NCI-H1048 (cell line): ENCODE measurements around the gene E2F1.

Source experiments
- DNase-seq: peaks from one replicate; lab custom pipeline; 2025; lab: John Stamatoyannopoulos, UW

E2F1 gene

DNA sequence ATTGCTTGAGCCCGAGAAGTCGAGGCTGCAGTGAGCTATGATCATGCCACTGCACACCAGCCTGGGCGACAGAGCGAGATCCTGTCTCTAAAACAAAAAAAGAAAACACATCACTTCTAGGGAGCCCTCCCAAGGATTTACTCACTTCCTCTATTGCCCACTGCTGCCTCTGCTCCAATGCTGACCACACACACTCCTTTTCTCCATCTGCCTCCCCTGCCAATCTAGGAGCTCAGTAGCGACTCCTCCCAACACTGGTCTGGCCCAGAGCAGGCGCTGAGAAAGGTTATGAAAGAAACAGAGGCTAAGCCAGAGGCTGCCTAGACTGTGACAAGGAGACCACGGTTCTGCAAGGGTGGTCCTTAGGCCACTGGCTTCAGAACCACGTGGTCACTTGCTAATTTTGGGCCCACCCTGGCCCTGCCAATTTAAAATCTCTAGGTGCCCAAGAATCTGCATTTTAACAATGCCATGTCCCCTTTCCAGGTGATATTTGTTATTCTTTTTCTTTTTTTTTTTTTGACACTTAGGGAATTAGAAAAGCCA lies 1.3 kb upstream of the E2F1 start:
- DNase-seq = no peak

DNA sequence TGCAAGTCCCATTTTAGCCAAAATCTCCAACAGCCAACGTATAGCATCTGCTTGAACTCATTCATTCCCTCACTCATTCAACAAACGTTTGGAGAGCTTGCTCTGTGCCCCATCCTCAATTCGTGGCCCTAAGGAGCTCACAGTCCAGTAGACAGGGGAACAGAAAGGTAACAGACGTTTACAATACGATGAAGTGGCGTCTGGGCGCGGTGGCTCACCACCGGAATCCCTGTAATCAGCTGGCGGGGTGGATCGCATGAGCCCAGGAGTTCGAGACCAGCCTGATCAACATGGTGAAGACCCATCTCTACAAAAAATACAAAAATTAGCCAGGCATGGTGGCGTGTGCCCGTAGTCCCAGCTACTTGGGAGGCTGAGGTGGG lies 790 bp upstream of the E2F1 start:
- DNase-seq = no peak

DNA sequence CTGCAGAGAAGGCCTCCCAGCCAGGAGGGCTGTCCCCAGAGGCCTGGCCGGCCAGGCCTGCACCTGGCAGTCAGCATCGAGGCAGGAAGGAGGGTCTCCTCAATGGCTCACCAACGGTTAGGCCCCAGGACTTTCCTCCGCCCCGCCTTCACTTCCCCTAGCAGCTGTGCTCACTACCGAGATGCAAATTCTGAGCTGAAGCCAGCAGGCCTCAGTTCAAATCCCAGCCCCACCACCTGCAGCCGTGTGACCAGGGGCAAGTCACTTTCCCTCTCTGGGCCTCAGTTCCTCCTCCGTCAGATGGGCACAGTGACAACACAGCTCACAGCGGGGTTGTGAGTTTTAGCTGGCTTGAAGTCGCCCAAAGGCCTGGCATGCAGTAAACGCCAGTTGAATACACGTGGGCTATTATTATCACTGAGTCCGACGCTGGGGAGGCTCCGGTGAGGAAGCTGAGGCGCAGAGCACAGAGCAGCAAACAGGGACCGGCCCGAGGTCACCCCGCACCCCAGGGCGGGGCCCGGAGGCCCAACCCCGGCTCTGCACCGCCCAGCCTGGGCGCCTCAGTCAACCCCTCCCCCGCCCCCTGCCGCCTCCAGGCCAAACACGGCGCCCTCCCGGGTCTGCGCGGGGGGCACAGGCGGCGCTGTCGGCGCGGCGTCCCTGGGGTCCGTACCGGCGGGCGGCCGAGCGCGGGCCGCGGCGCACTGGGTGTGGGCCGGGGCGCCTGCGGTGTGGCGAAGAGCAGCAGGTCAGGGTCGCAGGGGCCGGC lies 671 bp downstream of the E2F1 start:
- DNase-seq = no peak

DNA sequence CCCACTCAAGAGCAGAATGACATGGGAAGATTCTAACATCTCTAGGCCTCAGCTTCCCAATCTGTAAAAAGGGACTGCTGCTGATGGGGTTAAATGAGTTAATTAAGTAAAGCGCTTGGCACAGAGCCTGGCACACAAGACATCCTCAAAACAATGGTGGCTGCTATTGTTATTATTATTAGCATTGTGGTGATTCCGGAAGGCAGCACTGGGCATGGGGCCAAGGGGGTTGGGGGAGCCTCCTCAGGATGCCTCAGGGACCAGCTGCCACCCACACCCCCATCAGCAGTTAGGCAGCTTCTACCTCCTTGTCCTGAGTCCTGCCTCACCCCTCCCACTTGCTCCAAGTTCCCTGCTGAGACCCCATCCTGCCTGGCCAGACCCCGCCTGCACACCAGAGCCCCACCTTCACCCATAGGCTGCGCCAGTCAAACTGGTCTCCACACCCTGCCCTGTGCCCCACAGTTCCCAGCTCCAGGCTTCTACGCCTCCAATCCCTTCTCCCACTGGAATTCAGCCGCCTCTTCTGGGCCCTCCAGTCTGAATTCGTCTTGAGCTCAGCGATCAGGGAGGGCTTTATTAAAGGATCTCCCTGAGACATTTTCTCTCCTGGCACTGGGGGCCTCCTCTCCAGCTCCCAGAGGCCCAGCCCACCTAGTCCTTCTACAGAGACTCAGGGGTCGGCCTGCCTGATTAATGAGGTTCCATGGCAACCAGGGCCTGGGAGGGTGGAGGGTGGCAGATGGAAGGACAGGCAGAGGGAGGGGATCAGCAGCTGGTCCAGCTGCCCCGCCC lies 1.5 kb downstream of the E2F1 start:
- no peak for DNase-seq

DNA sequence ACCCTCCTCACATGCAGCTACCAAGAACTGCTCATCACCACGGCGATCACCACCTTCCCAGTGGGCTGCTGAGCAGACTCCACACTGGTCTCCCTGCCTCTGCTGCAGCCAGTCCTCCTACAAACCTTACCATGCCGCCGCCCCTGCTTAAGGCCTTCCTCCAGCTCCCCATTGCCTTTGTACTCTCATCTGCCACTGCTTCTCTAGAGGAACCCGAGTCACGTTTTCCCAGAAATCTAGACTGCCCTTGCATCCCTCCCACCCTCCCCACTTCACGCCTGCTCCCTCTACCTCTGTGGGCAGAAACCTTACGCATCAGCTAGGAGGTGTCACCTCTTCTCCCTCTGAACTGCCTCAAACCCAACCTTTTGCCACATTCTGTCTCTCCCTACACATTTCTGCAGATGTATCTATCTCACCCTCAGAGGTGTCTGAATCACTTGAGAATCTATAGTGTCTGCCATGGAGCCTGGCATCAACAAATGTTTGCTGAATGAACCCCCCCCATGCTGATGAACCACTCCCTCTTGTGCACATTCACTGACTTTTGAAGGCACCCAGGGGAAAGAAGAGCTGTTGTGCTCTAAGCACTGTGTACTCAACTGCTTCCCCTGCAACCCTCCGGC lies 4.3 kb downstream of the E2F1 start:
- DNase-seq = no peak

DNA sequence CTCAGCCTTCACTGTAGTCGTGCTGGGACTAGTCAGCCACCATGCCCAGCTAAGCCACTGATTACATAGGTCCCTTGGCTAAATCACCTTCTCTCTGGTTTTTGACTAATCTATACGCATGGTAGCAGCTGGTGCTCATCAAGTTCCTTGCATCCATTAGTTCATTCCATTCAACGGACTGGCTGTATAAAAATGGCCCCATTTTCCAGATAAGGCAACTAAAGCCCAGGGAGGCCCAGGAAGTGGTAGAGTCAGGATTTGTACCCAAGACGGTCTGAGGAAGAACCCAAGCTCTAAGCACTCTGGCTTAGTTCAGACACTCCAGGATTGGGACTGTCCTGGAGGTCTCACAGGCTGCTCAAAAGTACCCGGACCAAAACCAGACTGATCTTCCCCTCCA lies 4.9 kb downstream of the E2F1 start:
- no peak for DNase-seq

DNA sequence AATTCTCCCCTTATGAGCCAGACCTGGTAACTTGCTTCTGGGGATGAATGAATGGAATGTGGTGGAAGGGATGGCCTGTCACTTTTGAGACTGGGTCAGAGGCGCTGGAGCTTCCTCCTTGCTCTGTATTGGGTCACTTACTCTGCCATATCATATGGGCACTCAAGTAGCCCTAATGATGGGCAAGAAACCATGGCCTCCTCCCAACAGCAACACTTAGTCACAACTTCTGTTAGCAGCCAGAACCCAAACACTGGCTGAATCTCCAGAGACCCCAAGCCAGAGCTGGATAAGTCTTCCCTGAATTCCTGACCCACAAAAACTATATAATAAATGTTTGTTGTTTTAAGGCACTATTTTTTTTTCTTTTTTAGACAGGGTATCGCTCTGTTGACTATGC lies 5.5 kb downstream of the E2F1 start:
- DNase-seq = no peak

DNA sequence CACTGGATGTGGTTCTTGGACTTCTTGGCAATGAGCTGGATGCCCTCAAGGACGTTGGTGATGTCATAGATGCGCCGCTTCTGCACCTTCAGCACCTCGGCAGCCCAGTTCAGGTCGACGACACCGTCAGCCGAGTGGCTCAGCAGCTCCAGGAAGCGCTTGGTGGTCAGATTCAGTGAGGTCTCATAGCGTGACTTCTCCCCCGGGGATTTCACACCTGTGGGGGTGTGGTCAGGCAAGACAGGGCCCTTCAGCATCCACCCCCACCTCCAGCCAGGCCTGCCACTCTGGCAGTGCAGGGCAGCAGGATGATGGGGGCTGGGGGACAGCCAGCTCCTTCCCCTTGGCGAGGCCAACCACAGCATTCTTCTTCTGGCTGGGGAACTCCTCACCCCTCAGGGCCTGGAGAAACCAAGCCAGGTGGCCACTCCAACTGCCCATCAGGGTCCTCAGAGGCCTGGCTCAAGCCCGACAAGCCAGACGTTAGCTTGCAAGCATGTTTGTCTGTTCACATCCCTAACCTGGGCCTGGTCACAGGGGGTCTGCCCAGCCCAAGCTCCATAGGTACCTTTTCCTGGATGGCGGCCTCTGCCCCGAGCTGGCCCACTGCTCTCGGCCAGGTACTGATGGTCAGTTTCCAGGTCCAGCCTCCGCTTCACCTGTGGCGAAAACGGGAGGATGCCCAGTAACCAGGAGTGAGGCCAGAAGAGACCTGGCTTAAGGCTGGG lies 6.3 kb downstream of the E2F1 start:
- DNase-seq = no peak

DNA sequence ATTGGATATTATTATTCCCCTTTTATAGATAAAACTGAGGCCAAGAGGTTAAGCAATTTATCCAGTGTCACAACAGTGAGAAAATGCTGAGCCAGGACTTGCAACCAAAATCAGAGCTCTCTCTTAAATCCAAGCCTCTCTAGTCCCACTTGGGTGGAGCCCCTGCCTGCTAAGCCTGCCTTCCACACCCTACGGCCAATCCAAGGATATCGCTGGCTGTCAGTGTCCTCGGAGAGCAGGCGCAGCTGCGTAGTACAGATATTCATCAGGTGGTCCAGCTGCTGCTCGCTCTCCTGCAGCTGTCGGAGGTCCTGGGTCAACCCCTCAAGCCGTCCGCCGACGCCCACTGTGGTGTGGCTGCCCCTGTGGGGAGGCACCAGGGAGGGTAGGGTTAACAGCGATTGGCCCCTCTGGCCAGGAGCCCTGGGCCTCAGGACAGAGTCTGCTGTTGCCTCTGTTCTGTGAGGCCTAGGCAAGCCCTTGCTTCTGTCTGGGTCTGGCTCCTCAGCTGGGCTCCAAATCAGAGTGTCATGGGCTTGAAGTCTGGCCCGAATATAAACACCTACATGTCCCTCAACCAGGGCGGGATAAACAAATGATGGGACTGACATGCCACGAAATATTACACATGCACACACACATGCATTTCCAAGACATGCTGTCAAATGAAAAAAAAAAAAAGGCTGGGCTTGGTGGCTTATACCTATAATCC lies 8.0 kb downstream of the E2F1 start:
- no peak for DNase-seq

DNA sequence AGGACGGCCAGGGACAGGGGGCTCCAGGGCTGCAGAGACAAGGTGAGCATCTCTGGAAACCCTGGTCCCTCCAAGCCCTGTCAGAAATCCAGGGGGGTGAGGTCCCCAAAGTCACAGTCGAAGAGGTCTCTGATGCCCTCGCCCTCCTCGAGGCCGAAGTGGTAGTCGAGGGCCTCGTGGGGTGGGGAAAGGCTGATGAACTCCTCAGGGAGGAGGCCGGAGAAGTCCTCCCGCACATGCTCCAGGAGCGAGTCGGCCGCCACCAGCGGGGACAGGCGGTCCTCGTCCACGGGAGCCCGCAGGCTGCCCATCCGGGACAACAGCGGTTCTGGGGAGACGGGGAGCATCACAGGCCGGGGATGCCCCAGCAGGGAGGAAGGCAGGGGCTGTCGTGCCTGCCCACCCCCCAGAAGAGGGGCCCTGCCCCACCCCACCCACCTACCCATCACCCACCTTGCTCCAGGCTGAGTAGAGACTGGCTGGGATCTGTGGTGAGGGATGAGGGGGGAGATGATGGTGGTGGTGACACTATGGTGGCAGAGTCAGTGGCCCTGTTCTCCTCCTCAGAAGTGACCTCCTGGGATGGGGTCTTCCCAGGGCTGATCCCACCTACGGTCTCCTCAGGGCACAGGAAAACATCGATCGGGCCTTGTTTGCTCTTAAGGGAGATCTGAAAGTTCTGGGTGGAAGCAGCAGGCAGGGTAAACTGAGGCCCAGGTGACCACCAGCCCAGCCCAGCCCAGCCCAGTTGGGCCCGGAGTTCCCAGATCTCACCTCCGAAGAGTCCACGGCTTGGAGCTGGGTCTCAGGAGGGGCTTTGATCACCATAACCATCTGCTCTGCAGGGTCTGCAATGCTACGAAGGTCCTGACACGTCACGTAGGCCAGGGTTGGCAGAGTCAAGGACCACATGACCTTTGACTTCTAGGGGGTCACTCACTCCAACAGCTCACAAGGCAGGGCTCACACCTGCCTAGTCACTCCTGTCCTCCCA lies 9.2 kb downstream of the E2F1 start:
- DNase-seq = no peak

DNA sequence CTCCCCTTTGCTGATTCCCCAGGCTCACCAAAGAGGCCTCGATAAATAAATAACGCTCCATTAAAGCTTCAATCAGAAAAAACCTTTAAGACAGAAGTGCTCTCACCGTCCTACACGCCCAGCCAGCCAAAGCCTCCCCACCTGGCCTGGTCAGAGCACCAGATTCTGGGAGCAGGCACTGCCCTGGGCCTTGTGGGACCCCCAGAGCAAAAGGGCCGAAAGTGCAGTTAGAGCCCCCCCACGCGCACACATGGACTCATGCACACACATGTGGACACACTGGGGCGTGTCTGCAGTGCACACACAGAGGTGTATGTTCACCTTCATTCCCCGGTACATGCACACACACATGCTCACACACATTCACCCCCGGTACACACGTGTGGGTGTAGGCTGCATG lies 10.1 kb downstream of the E2F1 start:
- DNase-seq = no peak

DNA sequence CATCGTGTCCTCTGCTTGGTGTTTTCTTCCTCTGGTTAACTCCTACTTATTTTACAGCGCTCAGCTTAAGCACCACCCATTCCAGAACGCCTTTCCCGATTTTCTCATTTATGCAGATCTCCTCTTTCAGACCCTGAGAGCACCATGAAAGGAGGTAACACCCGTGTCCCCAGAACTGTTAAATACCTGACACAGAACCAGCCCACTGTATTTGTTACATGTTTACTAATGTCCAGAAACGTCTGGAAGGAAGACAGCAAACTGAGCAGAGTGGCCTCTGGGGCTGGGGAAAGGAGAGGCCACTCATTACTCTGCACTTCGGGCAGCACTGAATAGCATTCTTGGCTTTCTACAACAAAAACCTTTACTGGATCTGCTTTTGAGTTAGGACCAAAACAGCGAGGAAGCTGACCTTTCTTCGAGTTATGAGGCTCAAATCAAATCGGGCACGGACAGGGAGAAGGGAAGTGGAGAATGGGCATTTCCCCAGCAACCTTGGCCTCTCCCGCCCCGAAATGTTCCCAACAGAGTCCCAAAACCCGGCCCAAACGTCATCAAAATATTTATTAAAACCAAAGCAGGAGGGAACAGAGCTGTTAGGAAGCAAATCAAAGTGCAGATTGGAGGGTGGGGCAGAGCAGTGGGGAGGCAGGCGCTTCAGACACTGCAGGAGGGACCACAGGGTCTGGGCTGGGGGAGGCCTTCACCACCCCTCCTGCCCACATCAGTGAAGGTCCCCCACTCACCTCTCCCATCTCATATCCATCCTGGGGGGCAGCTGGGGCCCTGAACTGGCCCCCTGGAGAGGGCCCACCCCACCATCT lies 10.8 kb downstream of the E2F1 start:
- no peak for DNase-seq

DNA sequence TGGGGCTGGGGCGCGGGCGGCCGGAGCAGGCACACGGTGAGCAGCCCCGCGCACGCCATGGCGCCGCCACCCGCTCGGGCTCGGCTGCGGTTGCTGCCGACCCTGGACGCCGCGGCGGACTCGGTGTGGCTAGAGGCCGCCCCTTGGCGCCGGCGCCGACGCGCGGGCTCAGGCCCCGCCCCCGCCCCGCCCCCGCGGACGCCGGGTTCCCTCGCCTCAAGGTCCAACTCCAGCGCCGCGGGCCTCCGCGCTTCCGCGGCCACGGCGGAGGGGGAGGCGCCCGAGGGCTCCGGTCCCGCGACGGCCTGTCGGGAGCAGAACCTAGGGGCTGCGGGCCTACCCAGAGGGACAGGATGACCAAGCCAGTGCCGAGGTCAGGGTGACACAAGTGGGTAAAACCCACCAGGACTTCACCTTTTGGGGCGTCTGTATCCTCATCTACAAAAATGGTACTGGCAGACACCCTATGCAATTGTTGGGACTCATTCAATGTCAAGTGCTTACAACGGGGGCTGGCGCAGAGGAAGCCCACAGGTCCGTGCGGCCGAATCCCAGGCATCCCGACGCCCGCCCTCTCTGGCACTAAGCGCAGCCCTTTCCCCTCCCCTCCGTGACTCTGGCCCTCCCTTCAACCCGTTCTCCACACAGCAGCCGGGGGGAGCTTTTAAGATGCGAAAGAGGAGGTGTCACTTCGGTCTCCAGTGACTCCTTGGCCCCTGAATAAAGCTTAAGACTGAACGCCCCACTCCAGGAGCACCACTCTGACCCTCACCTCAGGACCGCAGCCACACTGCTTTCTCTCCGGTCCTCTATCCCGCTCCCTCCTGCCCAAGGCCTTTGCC lies 11.7 kb downstream of the E2F1 start, which contains the start of gene NECAB3:
TSS of gene NECAB3 (minus strand) at position 135 of the 842 bp plus-strand sequence. CDS start at position 59, 76 bp downstream.
- peak; percentile 44 for DNase-seq

DNA sequence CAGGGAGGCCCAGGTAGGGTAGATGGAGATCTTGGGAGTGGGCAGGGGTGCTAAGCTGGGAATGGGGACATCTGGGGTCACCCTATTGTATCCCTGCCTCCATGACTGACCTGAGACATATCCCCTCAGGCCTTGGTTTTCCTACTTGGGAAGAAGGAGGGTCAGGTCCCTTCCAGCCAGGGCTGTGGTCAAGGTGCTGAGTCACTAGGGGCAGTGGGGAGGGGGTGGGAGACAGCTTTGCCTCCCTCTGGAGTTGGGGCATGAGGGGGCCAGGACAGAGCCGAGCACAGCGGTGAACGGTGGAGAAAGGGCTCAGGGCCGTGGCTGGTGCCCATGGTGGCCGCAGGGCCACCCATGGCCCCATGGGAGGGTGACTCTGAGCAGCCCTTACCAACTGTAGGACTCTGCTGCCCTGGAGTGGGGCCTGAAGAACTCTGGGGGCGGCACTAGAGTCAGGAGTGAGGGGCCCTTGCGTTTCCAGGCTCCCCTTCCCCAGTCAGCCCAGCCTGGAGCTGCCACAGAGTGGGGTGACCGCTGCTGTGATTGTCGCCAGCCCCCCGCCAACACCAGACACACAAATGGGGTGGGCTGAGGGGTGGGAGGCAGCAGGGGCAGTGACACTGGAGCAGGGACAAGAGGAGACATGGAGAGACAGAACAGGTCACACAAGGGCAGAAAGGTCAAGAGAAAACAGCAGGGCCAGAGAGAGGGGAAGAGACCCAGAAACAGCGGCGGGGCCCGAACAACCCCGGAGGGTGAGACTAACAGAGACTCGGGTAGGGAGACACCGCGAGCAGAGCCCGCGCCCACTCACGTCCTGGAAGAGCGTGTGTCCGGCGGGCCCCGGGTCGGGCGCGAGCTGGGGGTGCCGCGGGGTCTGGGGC lies 12.5 kb downstream of the E2F1 start:
- no peak for DNase-seq

DNA sequence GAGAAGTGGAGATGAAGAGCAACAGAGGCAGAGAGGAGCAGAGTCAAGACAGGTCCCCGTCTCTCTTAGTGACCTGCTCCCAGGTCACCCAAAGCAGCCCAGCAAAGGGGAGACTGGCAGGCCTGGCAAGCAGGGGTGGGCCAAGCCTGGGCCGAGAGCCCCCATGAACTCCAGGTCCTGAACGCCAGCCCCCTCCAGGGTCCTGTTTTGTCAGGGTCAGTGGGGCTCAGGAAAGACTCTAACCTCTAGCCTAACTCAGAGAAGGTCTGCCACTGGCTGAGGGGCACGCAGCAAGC lies 13.1 kb downstream of the E2F1 start:
- no peak for DNase-seq

DNA sequence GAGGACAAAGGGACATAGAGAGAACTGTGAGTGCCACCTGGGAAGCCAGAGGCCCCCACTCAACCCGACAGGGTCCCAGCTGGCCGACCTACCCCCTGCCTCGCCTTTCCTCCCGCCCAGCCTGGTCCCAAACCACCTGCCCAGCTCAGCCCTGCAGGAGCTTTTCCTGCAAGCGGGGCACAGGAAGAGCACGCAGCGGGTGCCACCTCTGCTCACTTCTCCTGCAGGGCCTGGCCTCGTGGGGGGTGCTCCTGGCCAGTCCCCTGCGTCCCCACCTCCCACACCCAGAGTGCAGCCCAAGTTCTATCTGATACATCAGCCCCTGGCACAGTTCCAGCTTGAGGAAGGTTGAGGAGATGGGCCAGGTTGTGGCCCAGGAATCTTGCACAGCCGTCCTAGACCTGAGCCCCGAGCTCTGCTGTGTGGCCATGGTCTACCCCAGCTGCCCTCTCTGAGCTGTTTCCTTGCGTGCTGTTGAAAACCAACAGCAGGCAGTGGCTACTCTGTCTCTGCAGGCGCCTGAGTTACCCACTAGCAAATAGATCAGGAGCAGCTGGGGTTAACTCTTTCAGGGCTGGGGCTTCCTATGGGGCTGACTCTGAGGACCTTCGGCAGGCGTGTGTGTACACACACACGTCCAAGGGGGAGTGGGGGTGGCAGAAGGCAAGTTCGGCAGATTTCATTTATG lies 13.6 kb downstream of the E2F1 start:
- no peak for DNase-seq
